Progenitor cell of endocrine pancreas (in vitro differentiated cells): Measurements from ENCODE around the gene KLHDC4. TPM values are rescaled to one million over a fixed set of nuclear protein-coding genes. Genes with fewer than 3 reads are reported as not detected.

Experiments
- DNase-seq: peaks from one replicate; pipeline ENCODE4 v3.0.0; 2021; ENCODE audit warnings: low spot score; ENCODE audit not compliant: unreplicated experiment
- H3K27ac Mint-ChIP-seq: 2 replicates; pipeline ENCODE4 v1.8.0; 2021; ENCODE audit warnings: mild to moderate bottlenecking, moderate library complexity, mixed read lengths
- H3K27me3 Mint-ChIP-seq: 2 replicates; pipeline ENCODE4 v1.8.0; 2021; ENCODE audit warnings: mixed read lengths
- H3K36me3 Mint-ChIP-seq: 2 replicates; pipeline ENCODE4 v1.8.0; 2022; ENCODE audit warnings: mixed read lengths; ENCODE audit not compliant: insufficient read depth
- H3K4me1 Mint-ChIP-seq: 2 replicates; pipeline ENCODE4 v1.8.0; 2021; ENCODE audit warnings: low read depth, mixed read lengths
- H3K4me3 Mint-ChIP-seq: 2 replicates; pipeline ENCODE4 v1.8.0; 2021; ENCODE audit warnings: low read depth, mild to moderate bottlenecking, moderate library complexity, mixed read lengths
- H3K9me3 Mint-ChIP-seq: 2 replicates; pipeline ENCODE4 v1.8.0; 2021; ENCODE audit warnings: low read depth, mixed read lengths
- total RNA-seq: library from RNA; stranded (reverse); gene quantifications from 2 replicates; pipeline ENCODE4 v1.2.1, GENCODE V29; 2021
- TF ChIP-seq, protein P1 (sequence below): fragments of 200-600 bp; sonication (generic); IDR thresholded peaks from one replicate; pipeline ENCODE4 v1.5.0; 2021; ENCODE audit warnings: antibody characterized with exemption, mild to moderate bottlenecking; ENCODE audit not compliant: unreplicated experiment

The KLHDC4 gene
- total RNA-seq, 1 donor from 2014 or later, result 58.8 TPM

DNA sequence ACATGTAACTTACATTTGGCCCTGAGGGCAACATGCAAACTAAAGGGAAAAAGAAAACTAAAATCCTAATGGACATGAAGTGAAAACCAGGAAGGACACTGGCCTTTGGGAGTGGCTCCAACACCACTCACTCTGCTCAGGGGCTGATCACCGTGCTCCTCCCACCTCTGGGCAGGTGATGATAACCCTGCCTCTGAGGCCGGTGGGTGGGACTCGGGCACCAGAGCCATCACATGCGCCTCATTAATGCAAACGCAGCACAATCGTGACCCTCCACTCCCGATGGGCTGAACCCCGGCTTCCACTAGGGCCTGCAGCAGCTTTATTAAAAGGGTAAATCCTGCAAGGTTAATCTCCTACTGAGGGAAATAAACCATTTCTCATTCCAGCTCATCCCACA is 4.7 kb downstream of the KLHDC4 start:
- H3K36me3 Mint-ChIP-seq, result peaks cover 16% of the 10 kb centered on the region

DNA sequence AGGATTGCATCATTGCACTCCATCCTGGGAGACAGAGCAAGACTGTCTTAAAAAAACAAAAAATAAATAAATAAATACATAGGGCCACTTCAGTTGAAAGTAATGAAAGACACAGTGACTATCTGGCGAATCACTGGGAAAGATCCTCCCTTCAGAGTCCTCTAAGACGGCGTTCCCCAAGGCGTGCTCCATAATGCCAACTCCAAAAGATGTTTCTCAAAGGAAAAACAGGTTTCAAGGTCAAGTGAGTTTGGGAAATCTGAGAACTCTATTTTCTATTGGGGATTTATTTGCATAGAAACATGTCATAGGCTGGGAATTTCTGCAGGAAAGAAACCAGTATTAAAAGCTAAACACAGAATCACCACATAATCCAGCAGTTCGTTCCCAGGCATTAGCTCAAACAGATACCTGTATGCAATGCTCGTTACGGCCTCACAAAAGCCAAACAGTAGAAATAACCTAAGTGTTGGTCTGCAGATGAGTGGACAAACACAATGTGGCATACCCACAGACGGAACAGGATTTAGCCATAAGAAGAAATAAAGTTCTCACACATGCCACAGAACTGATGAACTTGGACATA is 7.9 kb downstream of the KLHDC4 start:
- H3K27ac Mint-ChIP-seq, result no peak overlapping the region
- no peak for DNase-seq
- no peak overlapping the region for H3K4me3 Mint-ChIP-seq
- no peaks in the 10 kb centered on the region for H3K27me3 Mint-ChIP-seq
- no peaks in the 10 kb centered on the region for H3K4me1 Mint-ChIP-seq
- no peaks in the 10 kb centered on the region for H3K9me3 Mint-ChIP-seq
- peaks cover 28% of the 10 kb centered on the region for H3K36me3 Mint-ChIP-seq
- TF ChIP-seq, protein P1, sequence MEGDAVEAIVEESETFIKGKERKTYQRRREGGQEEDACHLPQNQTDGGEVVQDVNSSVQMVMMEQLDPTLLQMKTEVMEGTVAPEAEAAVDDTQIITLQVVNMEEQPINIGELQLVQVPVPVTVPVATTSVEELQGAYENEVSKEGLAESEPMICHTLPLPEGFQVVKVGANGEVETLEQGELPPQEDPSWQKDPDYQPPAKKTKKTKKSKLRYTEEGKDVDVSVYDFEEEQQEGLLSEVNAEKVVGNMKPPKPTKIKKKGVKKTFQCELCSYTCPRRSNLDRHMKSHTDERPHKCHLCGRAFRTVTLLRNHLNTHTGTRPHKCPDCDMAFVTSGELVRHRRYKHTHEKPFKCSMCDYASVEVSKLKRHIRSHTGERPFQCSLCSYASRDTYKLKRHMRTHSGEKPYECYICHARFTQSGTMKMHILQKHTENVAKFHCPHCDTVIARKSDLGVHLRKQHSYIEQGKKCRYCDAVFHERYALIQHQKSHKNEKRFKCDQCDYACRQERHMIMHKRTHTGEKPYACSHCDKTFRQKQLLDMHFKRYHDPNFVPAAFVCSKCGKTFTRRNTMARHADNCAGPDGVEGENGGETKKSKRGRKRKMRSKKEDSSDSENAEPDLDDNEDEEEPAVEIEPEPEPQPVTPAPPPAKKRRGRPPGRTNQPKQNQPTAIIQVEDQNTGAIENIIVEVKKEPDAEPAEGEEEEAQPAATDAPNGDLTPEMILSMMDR, result no peak

More for the DNA sequence above, 4.7 kb downstream of the KLHDC4 start:
- Mint-ChIP-seq H3K4me3 (no peak overlapping the region), H3K27me3 (no peaks in the 10 kb centered on the region), H3K4me1 (peaks cover 8% of the 10 kb centered on the region), H3K9me3 (no peaks in the 10 kb centered on the region), H3K27ac (no peak overlapping the region)
- TF ChIP-seq, protein P1, result no peak
- DNase-seq, result no peak

DNA sequence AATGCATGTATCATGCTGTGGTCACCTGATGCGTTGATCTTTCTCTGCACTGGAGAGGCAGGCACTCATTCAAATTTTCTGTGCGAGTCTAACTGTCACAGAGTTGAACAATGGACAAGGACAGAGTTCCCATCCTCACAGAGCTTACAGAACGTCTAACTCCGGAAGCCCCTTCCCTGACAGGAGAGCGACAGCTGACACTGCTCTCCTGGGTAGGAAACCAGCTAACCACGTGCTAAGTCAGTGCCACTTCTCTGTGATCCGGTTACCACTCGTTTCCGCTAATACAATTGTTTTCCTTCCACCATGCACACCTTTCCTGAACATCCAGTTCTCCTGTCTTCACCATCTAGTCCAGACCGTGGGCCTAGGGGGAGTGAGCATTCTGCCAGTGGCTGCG is 11.3 kb downstream of the KLHDC4 start:
- Mint-ChIP-seq H3K4me1 (no peaks in the 10 kb centered on the region), H3K27me3 (no peaks in the 10 kb centered on the region), H3K27ac (no peak overlapping the region), H3K9me3 (no peaks in the 10 kb centered on the region), H3K36me3 (peaks cover 29% of the 10 kb centered on the region), H3K4me3 (no peak overlapping the region)
- no peak for DNase-seq
- TF ChIP-seq, protein P1, result no peak

DNA sequence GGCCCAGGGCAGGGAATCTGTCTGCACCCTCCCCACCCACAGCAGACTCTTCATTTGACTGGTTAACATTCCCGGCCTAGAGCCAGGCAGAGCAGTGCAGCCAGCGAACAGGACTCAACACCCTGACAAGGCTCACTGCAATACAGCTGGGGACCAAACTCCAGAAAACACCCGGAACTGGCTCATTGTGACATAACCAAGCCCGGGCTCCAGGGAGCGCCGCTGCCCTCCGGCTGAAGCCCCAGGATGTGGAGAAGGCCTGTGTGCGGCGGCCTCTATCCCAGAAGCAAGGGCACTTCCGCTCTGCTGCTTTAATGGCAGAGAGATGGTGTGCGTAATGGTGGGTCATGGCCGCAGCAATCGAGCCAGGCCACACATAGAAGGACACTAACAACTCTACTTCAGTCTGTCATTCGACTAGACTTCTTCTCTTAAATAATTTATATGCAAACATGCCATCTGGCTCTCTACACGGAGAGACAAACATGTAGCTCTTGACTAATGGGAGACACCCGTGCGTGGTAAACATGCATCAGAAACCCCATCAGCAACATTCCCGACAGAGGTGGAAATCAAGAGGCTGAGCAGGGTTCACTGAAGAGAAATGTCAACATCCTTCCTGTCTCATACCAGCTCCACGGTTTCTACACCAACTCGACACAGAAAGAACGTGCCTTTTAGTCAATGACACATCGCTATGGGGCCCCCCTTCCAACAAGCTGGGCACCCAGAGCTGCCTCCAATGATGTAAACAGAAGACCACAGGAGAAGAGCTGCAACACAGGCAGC is 18.0 kb downstream of the KLHDC4 start:
- TF ChIP-seq, protein P1, result no peak
- Mint-ChIP-seq H3K36me3 (peaks cover 19% of the 10 kb centered on the region), H3K4me3 (no peak overlapping the region), H3K4me1 (peaks cover 2% of the 10 kb centered on the region), H3K9me3 (no peaks in the 10 kb centered on the region), H3K27ac (no peak overlapping the region), H3K27me3 (no peaks in the 10 kb centered on the region)
- no peak for DNase-seq

DNA sequence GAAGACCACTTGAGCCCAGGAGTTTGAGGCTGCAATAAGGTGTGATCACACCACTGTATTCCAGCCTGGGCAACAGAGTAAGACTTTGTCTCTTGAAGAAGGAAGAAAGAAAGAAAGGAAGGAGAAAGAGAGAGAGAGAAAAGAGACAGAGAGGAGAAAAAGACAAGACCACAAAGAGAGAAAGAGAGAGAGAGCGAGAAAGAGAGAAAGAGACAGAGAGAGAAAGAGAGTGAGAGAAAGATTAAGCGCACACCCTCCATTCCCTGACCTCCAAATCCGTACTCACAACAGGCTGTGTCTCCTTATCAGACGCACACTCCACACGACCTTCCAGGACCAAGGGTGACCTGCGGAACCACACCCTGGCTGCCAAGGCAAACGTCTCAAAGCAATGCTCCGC is 19.6 kb downstream of the KLHDC4 start:
- no peak for DNase-seq
- no peak overlapping the region for H3K4me3 Mint-ChIP-seq
- no peaks in the 10 kb centered on the region for H3K27me3 Mint-ChIP-seq
- peaks cover 23% of the 10 kb centered on the region for H3K36me3 Mint-ChIP-seq
- H3K9me3 Mint-ChIP-seq, result no peaks in the 10 kb centered on the region
- no peak overlapping the region for H3K27ac Mint-ChIP-seq
- peaks cover 2% of the 10 kb centered on the region for H3K4me1 Mint-ChIP-seq
- TF ChIP-seq, protein P1, result no peak
